LHCN-M2 (cell line): ENCODE measurements around the gene KASH5. TPM values are rescaled to one million over a fixed set of nuclear protein-coding genes. Genes with fewer than 3 reads are reported as not detected.
"Not testable (repeated sequence)": the region's sequence is repeated elsewhere in the genome, so short reads cannot be mapped to it uniquely, and the experiment has no call there.

Experiments used
- DNase-seq: peaks from one replicate; pipeline ENCODE4 v3.0.0-alpha.2; 2012; ENCODE audit warnings: low read depth
- total RNA-seq: library from RNA; depleted of rRNA; stranded (reverse); fragments of >200 nt; gene quantifications from 2 replicates; pipeline ENCODE4 v1.2.3, GENCODE V29; 2014; rRNA removed

The KASH5 gene
- total RNA-seq, 1 experiment from 2014 or later: not detected

DNA sequence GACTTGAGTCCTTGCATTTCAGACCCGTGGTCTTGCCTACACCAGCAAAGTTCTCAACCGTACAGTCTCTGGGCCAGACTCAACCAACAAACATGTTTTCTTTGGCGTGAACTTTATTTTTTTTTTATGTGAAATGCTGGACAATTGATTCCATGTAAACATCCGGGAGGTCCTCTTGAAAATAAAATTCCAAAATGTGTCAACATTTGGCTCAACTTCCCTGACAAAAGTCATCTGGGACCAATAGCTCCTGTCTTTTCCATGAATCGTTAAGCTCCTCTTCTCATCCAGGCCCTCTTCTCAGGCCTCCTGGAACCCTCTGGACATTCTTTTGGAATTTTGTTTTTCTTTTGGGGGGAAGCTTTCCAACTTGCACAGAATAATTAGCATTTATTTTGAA lies 67.7 kb downstream of the KASH5 start:
- no peak for DNase-seq

DNA sequence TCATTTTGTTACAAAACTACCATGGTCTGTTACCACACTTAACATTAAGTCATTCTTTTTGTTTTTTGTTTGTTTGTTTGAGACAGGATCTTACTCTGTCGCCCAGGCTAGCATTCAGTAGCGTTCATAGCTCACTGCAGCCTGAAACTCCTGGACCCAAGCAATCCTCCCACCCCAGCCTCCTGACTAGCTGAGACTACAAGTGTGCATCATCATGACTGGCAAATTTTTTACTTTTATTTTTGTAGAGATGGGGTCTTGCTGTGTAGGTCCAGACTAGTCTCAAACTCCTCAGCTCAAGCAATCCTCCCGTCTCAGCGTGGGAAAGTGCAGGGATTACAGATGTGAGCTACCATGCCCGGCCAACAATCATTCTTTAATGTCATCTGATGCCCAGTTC lies 68.3 kb downstream of the KASH5 start:
- DNase-seq: no peak

- no peak for DNase-seq
These were observed 70.5 kb downstream of the KASH5 start for GRCh38 chr19:49458567-49458903.

DNA sequence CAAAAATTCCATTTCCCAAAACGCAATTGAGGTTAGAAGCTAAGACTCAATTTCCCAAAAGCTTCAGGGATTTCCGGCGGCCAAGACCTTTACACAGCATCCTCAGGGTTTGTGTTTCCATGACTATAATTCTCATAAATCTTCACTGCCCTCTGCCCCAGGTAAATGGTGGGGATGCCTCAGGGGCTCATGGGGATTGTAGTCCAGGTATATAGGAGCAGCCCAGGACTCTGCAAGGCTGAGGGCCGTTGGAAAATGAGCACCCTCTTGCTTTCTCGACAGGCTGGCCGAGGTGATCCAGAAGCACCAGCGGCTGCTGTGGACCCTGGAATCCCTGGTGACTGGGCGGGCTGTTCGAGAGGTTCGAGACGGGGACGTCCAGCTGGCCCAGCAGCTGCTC lies 71.3 kb downstream of the KASH5 start:
- DNase-seq: no peak

GRCh38 chr19:49461130-49461529 lies 73.1 kb downstream of the KASH5 start:
- not testable (repeated sequence) for DNase-seq

DNA sequence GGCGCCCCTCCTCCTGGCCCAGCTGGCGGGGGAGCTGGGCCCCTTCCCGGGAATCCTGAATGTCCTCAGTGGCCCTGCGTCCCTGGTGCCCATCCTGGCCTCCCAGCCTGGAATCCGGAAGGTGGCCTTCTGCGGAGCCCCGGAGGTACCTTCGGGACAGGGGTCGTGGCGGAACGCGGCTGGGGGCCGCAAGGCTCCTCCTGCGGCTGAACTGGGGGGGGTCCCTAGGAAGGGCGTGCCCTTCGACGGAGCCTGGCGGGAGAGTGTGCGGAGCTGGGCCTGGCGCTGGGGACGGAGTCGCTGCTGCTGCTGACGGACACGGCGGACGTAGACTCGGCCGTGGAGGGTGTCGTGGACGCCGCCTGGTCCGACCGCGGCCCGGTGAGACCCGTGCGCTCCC lies 73.6 kb downstream of the KASH5 start:
- no peak for DNase-seq

- no peak for DNase-seq
These were observed 74.4 kb downstream of the KASH5 start for GRCh38 chr19:49462492-49462891.

GRCh38 chr19:49463960-49464740 lies 76.1 kb downstream of the KASH5 start:
- no peak for DNase-seq

- no peak for DNase-seq
These were observed 77.3 kb downstream of the KASH5 start for GRCh38 chr19:49465371-49465770.

Other genes starting within 250 kb of the KASH5 start
- 2.2 TPM in 1 of 2 replicates, not detected in the other for gene HRC, start 232.9 kb upstream of the KASH5 start, total RNA-seq
- gene TRPM4, start 230.5 kb upstream of the KASH5 start, total RNA-seq: 13.9 and 14.2 TPM in 2 replicates
- 0.11 TPM in 1 of 2 replicates, not detected in the other for gene SLC6A16, start 63.1 kb upstream of the KASH5 start, total RNA-seq
- not detected in 2 replicates for gene CD37, start 52.8 kb upstream of the KASH5 start, total RNA-seq
- 36.9 and 39.4 TPM in 2 replicates for gene TEAD2, start 25.8 kb upstream of the KASH5 start, total RNA-seq
- gene DKKL1, start 24.4 kb upstream of the KASH5 start, total RNA-seq: 0.46 TPM in 1 of 2 replicates, not detected in the other
- not detected in 2 replicates for gene PTH2, start 35.2 kb downstream of the KASH5 start, total RNA-seq
- gene GFY, start 37.1 kb downstream of the KASH5 start, total RNA-seq: not detected in 2 replicates
- 0.46 TPM in 1 of 2 replicates, not detected in the other for gene SLC17A7, start 53.3 kb downstream of the KASH5 start, total RNA-seq
- gene PIH1D1, start 63.6 kb downstream of the KASH5 start, total RNA-seq: 81.1 and 90.7 TPM in 2 replicates
- gene ALDH16A1, start 65.0 kb downstream of the KASH5 start, total RNA-seq: 34.8 and 42.6 TPM in 2 replicates
- gene FLT3LG, start 86.0 kb downstream of the KASH5 start, total RNA-seq: 2.6 and 4.6 TPM in 2 replicates
- gene RPL13A, start 99.4 kb downstream of the KASH5 start, total RNA-seq: 1,577 and 2,027 TPM in 2 replicates
- gene RPS11, start 108.2 kb downstream of the KASH5 start, total RNA-seq: 2,307 and 2,635 TPM in 2 replicates
- gene FCGRT, start 124.4 kb downstream of the KASH5 start, total RNA-seq: 95.6 and 96.2 TPM in 2 replicates
- gene RCN3, start 139.8 kb downstream of the KASH5 start, total RNA-seq: 234 and 287 TPM in 2 replicates
- gene NOSIP, start 192.3 kb downstream of the KASH5 start, total RNA-seq: 75.2 and 76.8 TPM in 2 replicates
- gene PRRG2, start 193.1 kb downstream of the KASH5 start, total RNA-seq: 0.29 and 0.38 TPM in 2 replicates
- gene PRR12, start 202.9 kb downstream of the KASH5 start, total RNA-seq: 3.8 and 5.5 TPM in 2 replicates